ENCODE results near the gene GPHB5.

GRCh38 chr14:63273129-63273528 is 45.6 kb downstream of the GPHB5 start:
- TF ChIP-seq CTCF (IDR thresholded peaks at IDR 0.05): no peak
- TF ChIP-seq POLR2AphosphoS5 (IDR thresholded peaks at IDR 0.05): no peak
- no peak for TF ChIP-seq POLR2A (IDR thresholded peaks at IDR 0.05; ENCODE audit: low read depth)
- TF ChIP-seq EP300 (IDR thresholded peaks at IDR 0.05): no peak

All from esophagus muscularis mucosa (tissue), 4 donors.